Suprapubic skin (tissue), 4 donors: ENCODE measurements around the gene CNN2.

Experiments used
- CTCF ChIP-seq, 2 donors: fragments of 200-600 bp in 1 of 2; fragments of 450-650 bp in 1 of 2; sonication (generic) in 1 of 2; IDR thresholded peaks; one replicate each; pipeline ENCODE4 v1.5.1; 2016 to 2019; ENCODE audit warnings: antibody characterized with exemption in 2 of 2, mild to moderate bottlenecking in 1 of 2, moderate library complexity in 1 of 2
- EP300 ChIP-seq: sonication (generic); formaldehyde crosslinking; IDR thresholded peaks from one replicate; pipeline ENCODE4 v1.6.1; 2017; ENCODE audit warnings: antibody characterized with exemption
- POLR2A ChIP-seq, 2 donors: fragments of 450-650 bp; IDR thresholded peaks; one replicate each; pipeline ENCODE4 v1.6.1; 2017; ENCODE audit warnings: antibody characterized with exemption in 2 of 2, mild to moderate bottlenecking in 2 of 2, moderate library complexity in 2 of 2
- POLR2AphosphoS5 ChIP-seq, 3 donors: sonication (generic); formaldehyde crosslinking; IDR thresholded peaks; one replicate each; pipeline ENCODE4 v1.6.1; 2017; ENCODE audit warnings: antibody characterized with exemption in 3 of 3

DNA sequence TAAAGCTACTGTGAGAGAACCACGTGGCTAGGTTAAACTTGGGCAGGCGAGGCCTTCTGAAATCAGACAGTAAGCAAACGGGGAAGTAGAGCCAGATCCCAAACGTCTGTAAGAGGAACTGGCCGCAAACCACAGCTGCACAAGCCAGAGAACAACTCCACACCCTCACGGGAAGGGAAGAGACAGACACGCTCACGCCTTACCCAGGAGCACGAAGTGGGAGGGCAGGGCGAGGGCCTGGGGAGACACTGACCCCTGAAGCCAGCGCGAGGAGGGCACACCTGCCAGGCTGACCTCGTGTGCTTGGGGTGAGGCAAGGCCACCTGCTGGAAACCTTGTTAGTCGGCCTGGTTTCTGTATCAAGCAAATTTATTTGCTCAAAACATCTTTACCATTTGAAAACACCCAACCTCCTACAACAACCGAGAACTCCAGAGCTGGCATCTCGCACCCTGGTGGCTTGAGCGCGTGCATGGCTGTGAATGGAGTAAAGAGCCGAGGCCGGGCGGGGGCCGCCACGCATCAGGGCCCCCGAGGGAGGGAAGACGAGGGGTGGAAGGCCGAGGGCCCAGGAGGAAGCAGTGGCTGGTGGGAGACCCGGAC, 61.5 kb downstream of the CNN2 start:
- TF ChIP-seq CTCF (IDR thresholded peaks at IDR 0.05) (no peak), EP300 (no peak), POLR2A (IDR thresholded peaks at IDR 0.05) (no peak), POLR2AphosphoS5 (IDR thresholded peaks at IDR 0.05) (no peak)
